Keratinocyte (primary cell): ENCODE measurements around the gene UCN2. TPM values are rescaled to one million over a fixed set of nuclear protein-coding genes. Genes with fewer than 3 reads are reported as not detected.

Experiments
- DNase-seq: peaks from one replicate; pipeline ENCODE4 v3.0.0-alpha.2; 2011; ENCODE audit warnings: low read depth, missing footprints, low spot score
- FAIRE-seq: peaks from 2 replicates; lab custom pipeline; 2011; peaks lifted over from hg19 to GRCh38; lab: Jason Lieb, UNC
- H2AFZ ChIP-seq: 2 replicates; pipeline ENCODE4 v1.6.0; 2012; ENCODE audit warnings: low read length, control low read depth, inconsistent platforms; ENCODE audit not compliant: control insufficient read depth
- H3K27ac ChIP-seq: 2 replicates; pipeline ENCODE4 v1.5.1; 2011; ENCODE audit warnings: low read length; ENCODE audit not compliant: control insufficient read depth, insufficient read depth
- H3K27me3 ChIP-seq: 3 replicates; pipeline ENCODE4 v1.6.0; 2011; ENCODE audit warnings: low read length; ENCODE audit not compliant: control insufficient read depth, insufficient read depth; ENCODE audit errors: extremely low read depth
- H3K36me3 ChIP-seq, 2 experiments: 2 replicates in 1 of 2; 3 replicates in 1 of 2; pipeline ENCODE4 v1.5.1; 2011; ENCODE audit warnings: low read length in 2 of 2, mild to moderate bottlenecking in 1 of 2; ENCODE audit not compliant: control insufficient read depth in 2 of 2, insufficient read depth in 2 of 2; ENCODE audit errors: extremely low read depth in 1 of 2
- H3K4me1 ChIP-seq: 3 replicates; pipeline ENCODE4 v1.5.1; 2011; ENCODE audit warnings: low read length; ENCODE audit not compliant: control insufficient read depth, insufficient read depth; ENCODE audit errors: extremely low read depth
- H3K4me2 ChIP-seq: 3 replicates; pipeline ENCODE4 v1.6.0; 2011; ENCODE audit warnings: low read depth, low read length; ENCODE audit not compliant: control insufficient read depth, insufficient read depth; ENCODE audit errors: extremely low read depth
- H3K4me3 ChIP-seq, 3 experiments: fragments of 200-600 bp in 1 of 3; sonication (generic) in 1 of 3; 2 replicates in 2 of 3; 3 replicates in 1 of 3; pipeline ENCODE4 v1.5.1; 2011 to 2016; ENCODE audit warnings: low read length in 3 of 3, mild to moderate bottlenecking in 3 of 3, control low read depth in 2 of 3, inconsistent platforms in 1 of 3, low read depth in 1 of 3, mixed read lengths in 1 of 3, mixed run types in 1 of 3, moderate library complexity in 1 of 3; ENCODE audit not compliant: control insufficient read depth in 2 of 3, insufficient read depth in 2 of 3; ENCODE audit errors: extremely low read depth in 1 of 3
- H3K79me2 ChIP-seq: 2 replicates; pipeline ENCODE4 v1.6.0; 2012; ENCODE audit warnings: low read length; ENCODE audit not compliant: control insufficient read depth, insufficient read depth
- H3K9ac ChIP-seq: 3 replicates; pipeline ENCODE4 v1.6.0; 2011; ENCODE audit warnings: low read length; ENCODE audit not compliant: control insufficient read depth, insufficient read depth; ENCODE audit errors: extremely low read depth
- H3K9me1 ChIP-seq: 3 replicates; pipeline ENCODE4 v1.6.0; 2011; ENCODE audit warnings: low read length; ENCODE audit not compliant: control insufficient read depth, insufficient read depth; ENCODE audit errors: extremely low read depth
- H3K9me3 ChIP-seq: 2 replicates; pipeline ENCODE4 v1.5.1; 2012; ENCODE audit warnings: low read depth, low read length; ENCODE audit not compliant: control insufficient read depth
- H4K20me1 ChIP-seq: 3 replicates; pipeline ENCODE4 v1.6.0; 2011; ENCODE audit warnings: low read length; ENCODE audit not compliant: control insufficient read depth, insufficient read depth; ENCODE audit errors: extremely low read depth
- EZH2 ChIP-seq: IDR thresholded peaks from one replicate; pipeline ENCODE4 v1.6.1; 2012; ENCODE audit warnings: inconsistent platforms, mild to moderate bottlenecking, low read length, moderate library complexity
- dilution Hi-C: fragments of 300-500 bp; cut with MboI; formaldehyde crosslinking; loops from one replicate; pipeline ENCODE4 v1.7.0; 2020; ENCODE audit warnings: low sequenced_read_pairs; ENCODE audit not compliant: extremely low pct_ligation_motif_present
- polyA plus RNA-seq, 5 experiments: library from polyadenylated mRNA; depleted of rRNA in 3 of 5; stranded (reverse) in 3 of 5; stranded (forward) in 1 of 5; unstranded in 1 of 5; fragments of >200 nt; gene quantifications; 1 replicate in 1 of 5; 2 replicates in 3 of 5; 3 replicates in 1 of 5; pipeline versions ENCODE4 v1.2.1 to v1.2.3, GENCODE V29; 2011 to 2012; ENCODE audit warnings: missing spikeins in 2 of 5, low read depth in 1 of 5, low replicate concordance in 1 of 5
- TF ChIP-seq, protein P1 (sequence below), 3 experiments: IDR thresholded peaks in 1 of 3; conservative IDR thresholded peaks in 1 of 3; optimal IDR thresholded peaks in 1 of 3; 2 replicates in 2 of 3; 3 replicates in 1 of 3; pipeline versions ENCODE3 to v1.5.1; 2011; ENCODE audit warnings: low read length in 3 of 3, mild to moderate bottlenecking in 3 of 3, moderate library complexity in 2 of 3, control low read depth in 1 of 3, inconsistent platforms in 1 of 3; ENCODE audit not compliant: insufficient read depth in 2 of 3; ENCODE audit errors: extremely low read depth in 1 of 3

The UCN2 gene
- polyA plus RNA-seq, 1 donor (not counting 4 experiments of a cell fraction or from before 2014, with no cell fraction given): 5.7 TPM

DNA sequence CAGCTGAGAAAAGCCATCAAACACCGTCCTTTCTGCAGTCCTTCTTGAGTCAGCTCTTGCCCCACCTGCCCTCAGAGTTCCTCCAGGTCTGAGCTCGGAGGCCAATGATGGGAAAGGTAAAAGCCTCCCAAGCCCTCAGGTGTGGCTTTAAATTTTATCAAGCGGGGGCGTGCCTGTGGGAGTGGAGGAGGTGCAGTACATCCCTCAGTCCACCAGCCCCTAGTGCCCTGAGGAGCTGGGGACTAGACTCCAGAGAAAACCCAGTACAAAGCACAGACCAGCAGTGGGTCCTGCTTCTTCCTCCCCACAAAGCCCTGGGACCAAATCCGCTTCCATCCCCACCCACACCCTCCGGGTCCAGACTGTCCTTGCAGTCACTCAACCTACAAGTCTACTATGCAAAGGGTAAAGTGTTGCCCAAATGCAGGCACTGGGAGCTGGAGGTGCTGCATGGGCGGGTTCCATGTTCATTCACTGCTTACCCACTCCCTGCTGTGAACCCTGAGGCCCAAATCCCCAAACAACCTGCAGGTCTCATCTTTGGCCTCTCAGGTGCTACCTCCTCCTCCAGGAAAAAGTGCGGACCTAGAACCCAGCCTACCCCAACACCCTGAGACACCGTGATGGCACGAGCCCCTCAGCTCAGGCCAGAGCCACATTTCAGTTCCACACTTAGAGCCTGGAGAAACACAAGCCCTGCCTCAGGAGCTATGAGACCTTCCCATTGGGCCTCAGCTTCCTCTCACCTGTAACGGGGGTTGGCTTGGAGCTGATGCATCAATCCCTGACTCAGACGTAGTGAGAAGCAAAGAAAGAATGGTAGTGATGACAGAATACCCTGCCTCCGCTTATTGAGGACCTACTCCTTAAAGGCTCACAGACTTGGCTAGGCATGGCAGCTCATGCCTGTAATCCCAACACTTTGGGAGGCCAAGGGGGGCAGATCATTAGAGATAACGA is 9.4 kb downstream of the UCN2 start:
- no peak overlapping the region for H3K4me2 ChIP-seq
- no peak overlapping the region for H3K27ac ChIP-seq
- FAIRE-seq (no peak), DNase-seq (no peak)
- H3K4me1 ChIP-seq: peaks cover 28% of the 10 kb centered on the region
- H3K9ac ChIP-seq: no peak overlapping the region
- no peak overlapping the region for H3K4me3 ChIP-seq
- dilution Hi-C loops: no loop called here
- H4K20me1 ChIP-seq: peaks cover 5% of the 10 kb centered on the region
- TF ChIP-seq EZH2: no peak
- TF ChIP-seq, protein P1, sequence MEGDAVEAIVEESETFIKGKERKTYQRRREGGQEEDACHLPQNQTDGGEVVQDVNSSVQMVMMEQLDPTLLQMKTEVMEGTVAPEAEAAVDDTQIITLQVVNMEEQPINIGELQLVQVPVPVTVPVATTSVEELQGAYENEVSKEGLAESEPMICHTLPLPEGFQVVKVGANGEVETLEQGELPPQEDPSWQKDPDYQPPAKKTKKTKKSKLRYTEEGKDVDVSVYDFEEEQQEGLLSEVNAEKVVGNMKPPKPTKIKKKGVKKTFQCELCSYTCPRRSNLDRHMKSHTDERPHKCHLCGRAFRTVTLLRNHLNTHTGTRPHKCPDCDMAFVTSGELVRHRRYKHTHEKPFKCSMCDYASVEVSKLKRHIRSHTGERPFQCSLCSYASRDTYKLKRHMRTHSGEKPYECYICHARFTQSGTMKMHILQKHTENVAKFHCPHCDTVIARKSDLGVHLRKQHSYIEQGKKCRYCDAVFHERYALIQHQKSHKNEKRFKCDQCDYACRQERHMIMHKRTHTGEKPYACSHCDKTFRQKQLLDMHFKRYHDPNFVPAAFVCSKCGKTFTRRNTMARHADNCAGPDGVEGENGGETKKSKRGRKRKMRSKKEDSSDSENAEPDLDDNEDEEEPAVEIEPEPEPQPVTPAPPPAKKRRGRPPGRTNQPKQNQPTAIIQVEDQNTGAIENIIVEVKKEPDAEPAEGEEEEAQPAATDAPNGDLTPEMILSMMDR (optimal IDR thresholded peaks at IDR 0.05 in 1 of 3, IDR thresholded peaks at IDR 0.05 in 1 of 3, conservative IDR thresholded peaks at IDR 0.05 in 1 of 3; ENCODE audit: extremely low read depth in 1 of 3, insufficient read depth in 2 of 3, low read length in 3 of 3): no peak
- H3K9me1 ChIP-seq: no peaks in the 10 kb centered on the region
- H3K79me2 ChIP-seq: no peaks in the 10 kb centered on the region
- H2AFZ ChIP-seq: no peak overlapping the region
- H3K27me3 ChIP-seq: no peaks in the 10 kb centered on the region
- peaks cover 12 to 16% of the 10 kb centered on the region in 2 experiments for H3K36me3 ChIP-seq
- H3K9me3 ChIP-seq: no peaks in the 10 kb centered on the region

GRCh38 chr3:48553361-48553760 is 10.2 kb downstream of the UCN2 start:
- H3K9me3 ChIP-seq: no peaks in the 10 kb centered on the region
- TF ChIP-seq, protein P1 (optimal IDR thresholded peaks at IDR 0.05 in 1 of 3, IDR thresholded peaks at IDR 0.05 in 1 of 3, conservative IDR thresholded peaks at IDR 0.05 in 1 of 3; ENCODE audit: extremely low read depth in 1 of 3, insufficient read depth in 2 of 3, low read length in 3 of 3): no peak
- no peak for TF ChIP-seq EZH2
- DNase-seq: no peak
- H3K9me1 ChIP-seq: no peaks in the 10 kb centered on the region
- H3K9ac ChIP-seq: no peak overlapping the region
- H3K27me3 ChIP-seq: no peaks in the 10 kb centered on the region
- H4K20me1 ChIP-seq: no peaks in the 10 kb centered on the region
- no peak overlapping the region for H3K27ac ChIP-seq
- no peak overlapping the region for H2AFZ ChIP-seq
- FAIRE-seq: no peak
- no peak overlapping the region for H3K4me2 ChIP-seq
- dilution Hi-C loops: no loop called here
- H3K4me1 ChIP-seq: peaks cover 20% of the 10 kb centered on the region
- no peak overlapping the region for H3K4me3 ChIP-seq
- peaks cover 12 to 23% of the 10 kb centered on the region in 2 experiments for H3K36me3 ChIP-seq
- H3K79me2 ChIP-seq: no peaks in the 10 kb centered on the region
